GM18861 (cell line): Measurements from ENCODE around the gene AP5S1.
"Not testable (repeated sequence)": the region's sequence is repeated elsewhere in the genome, so short reads cannot be mapped to it uniquely, and the experiment has no call there.

ENCODE experiments used
- ATAC-seq: cut with Tn5 transposase; IDR thresholded peaks from one replicate; pipeline ENCODE4 v1.9.1; 2021; ENCODE audit not compliant: unreplicated experiment

The AP5S1 gene

DNA sequence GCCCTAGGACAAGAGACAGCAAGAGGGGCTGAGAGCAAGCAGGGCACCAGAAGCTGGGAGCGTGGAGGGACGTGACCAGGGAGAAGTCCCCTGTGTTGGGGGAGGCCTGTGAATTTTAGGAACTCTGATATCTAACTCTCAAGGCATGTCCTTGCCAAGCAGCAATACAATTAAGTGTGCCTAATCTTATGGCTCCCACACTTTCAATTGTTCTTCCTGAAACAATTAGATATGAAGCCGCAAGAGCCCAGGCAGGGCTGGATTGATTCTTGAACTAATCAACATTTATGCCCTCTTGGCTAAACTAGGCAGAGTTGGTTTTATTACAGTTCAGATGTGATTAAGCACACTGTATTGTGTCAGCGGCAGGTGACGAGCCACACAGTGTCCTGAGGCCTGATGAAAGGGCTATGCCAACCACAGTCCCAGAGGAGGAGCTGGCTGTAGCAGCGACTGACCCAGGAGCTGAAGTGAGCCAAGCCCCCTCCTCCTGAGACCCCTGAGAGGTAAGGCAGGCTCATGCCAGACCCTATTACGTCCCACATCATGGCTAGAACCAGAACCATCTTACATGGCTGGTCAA, 22.1 kb downstream of the AP5S1 start:
- no peak for ATAC-seq

DNA sequence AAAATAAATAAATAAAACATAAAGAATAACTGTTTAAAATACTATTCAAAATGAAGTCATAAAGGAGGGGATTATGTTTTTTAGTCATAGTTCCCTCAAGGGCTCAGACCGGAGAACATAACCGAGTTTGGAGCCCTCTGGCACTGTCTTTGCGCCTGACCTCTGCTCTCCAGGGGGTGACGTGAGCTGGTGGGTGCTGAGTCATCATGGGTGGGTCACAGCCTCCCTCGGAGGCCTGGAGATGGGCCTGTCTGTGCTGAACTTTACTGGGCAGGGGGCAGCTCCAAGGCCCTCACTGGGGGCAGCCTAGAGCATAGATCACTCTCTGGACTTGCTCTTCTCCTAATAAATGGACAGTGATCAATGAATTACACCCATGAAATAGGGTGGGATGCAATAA, 23.1 kb downstream of the AP5S1 start:
- no peak for ATAC-seq

DNA sequence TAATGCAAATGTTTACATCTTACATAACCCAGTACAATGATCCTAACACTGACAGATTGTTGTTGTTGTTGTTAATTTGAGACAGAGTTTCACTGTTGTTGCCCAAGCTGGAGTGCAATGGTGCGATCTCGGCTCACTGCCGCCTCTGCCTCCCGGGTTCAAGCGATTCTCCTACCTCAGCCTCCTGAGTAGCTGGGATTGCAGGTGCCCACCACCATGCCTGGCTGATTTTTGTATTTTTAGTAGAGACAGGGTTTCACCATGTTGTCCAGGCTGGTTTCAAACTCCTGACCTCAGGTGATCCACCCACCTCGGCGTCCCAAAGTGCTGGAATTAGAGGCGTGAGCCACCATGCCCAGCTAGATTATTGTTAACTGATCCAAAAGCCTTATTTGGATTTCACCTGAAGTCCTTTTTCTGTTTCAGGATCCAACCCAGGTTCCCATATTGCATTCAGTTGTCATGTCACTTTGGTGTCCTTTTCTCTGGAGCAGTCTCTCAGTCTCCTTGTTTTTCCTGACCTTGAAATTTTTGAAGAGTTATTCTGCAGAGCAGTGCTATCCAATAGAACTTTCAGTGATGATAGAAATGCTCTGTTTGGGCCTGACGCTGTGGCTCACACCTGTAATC, 23.8 kb downstream of the AP5S1 start:
- not testable (repeated sequence) for ATAC-seq

DNA sequence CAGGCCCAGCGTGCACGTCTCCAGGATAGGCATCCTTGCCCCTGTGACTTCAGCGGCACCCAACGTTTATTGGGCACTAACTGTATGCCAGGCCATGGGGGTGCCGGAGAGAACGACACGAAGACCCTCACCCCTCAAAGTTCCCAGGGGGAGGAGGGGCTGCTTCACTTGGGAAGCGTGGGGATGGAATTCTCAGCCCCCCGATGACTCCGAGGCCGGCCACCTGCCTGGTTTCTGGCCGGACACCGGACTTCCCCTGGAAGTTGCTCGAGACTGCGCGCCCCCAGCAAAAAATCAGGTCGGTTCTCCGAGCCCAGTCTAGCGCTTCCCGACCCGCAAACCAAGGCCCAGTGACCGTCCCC, 26.0 kb downstream of the AP5S1 start:
- ATAC-seq = no peak

DNA sequence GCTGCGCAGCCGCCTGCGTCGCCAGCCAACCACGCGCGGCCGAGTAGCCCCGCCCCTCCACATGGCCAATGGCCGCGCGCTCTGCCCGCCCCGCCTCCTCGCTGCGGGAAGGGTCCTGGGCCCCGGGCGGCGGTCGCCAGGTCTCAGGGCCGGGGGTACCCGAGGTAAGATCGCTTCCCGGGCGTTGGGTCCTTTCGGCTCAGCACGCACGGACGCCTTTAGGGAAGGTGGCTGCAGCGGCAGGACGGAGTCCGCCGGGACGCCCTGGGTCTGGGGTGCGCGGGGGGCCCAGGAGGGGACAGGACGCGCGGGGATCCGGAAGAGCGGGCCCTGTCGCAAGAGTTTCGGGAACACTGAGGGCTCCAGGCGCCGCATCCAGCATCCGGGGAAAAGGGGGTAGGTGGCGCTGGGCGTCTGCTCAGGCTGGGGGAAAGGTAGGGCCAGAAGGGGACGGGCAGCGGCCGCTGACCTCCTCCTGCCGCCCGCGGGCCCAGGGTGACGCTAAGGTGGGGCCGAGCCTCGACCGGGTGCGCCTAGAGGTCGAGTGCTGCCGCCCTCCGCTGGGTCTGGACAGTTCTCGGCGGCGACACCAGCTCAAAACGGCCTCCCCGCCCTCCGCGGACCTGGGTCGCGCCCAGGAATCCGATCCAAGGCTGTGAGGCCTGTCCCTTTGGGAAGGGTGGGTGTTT, 26.5 kb downstream of the AP5S1 start, which contains the start of gene MAVS:
Gene MAVS (plus strand): TSS at position 95 of the 689 bp plus-strand sequence. CDS start 7,791 bp downstream, outside the sequence.
- peak; percentile 88 for ATAC-seq

DNA sequence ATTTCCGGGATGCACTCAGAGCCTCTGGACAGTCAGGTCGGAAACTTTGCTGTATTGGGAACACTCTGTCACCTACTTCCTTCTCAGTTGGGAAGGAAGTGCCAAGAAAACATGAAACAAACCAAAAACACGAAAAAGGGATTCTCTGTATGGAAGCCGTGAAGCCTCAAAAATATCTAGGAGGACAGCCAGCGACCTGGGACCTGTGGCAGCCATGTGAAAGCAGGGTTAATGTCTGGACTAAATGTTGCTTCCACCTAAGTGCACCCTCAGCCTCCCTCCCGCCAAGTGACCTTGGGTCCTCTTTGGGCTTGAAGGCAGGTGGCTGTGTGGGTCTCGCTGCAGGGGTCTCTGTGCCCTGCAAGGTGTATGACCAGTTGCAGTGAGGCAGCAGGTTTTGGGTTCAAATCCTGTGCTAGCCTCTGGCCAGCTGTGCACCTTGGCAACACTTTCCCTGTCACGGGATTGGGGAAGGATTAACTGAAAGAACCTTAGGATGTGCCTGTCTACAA, 27.1 kb downstream of the AP5S1 start:
- ATAC-seq = no peak

DNA sequence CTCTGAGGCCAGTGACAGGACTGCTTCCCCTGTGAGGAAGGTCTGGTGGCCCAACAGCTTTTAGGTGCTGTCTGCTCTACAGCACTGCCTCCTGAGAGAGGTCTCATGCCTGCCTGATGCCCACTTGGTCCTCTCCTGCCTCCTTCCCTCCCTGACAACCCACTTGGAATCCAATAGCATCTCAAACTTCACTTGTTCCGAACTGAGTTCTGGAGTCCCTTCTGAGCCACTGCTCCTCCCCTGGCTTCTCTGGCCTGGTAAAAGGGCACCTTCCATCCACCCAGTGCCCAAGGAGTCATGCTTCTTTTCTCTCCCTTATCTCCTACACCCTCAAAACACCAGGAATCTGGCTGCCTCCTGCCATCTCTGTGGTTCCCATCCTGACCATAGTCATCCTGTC, 28.2 kb downstream of the AP5S1 start:
- no peak for ATAC-seq

DNA sequence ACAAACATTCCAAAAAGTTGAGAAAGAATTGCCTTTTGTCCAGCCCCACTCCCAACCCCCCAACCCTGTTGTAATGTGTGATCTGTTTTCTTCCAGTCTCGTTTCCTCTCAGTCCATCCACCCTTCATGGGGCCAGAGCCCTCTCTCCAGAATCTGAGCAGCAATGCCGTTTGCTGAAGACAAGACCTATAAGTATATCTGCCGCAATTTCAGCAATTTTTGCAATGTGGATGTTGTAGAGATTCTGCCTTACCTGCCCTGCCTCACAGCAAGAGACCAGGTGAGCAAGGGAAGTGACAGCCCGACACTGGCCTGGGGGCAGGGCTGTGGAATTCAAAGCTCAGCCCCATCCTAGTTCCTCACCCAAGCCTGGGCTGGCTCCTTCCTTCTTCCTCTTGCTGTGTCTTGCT, 34.1 kb downstream of the AP5S1 start:
- ATAC-seq = no peak

DNA sequence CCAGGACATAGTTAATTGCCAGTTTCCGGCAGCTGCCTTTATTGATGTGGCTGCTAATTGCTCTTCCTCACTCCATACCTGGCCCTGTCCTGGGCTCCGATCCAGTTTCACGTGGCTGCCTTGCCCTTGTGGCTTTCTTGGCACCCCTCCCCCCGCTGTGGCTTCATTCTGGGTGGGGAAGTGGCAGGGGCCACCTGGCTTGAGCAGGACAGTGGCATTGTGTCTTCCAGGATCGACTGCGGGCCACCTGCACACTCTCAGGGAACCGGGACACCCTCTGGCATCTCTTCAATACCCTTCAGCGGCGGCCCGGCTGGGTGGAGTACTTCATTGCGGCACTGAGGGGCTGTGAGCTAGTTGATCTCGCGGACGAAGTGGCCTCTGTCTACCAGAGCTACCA, 37.1 kb downstream of the AP5S1 start:
- ATAC-seq = no peak

DNA sequence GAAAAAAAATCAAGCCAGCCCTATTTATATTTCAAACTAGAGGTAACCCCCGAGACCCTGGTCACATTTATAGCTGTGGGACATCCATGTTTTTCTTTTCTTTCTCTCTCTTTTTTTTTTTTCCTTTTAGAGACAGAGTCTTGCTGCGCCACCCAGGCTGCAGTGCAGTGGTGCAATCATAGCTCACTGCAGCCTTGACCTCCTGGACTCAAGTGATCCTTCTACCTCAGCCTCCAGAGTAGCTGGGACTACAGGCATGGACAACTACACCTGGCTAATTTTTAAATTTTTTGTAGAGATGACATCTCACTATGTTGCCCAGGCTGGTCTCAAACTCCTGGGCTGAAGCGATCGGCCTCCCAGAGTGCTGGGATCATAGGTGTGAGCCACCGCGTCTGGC, 38.3 kb downstream of the AP5S1 start:
- no peak for ATAC-seq

DNA sequence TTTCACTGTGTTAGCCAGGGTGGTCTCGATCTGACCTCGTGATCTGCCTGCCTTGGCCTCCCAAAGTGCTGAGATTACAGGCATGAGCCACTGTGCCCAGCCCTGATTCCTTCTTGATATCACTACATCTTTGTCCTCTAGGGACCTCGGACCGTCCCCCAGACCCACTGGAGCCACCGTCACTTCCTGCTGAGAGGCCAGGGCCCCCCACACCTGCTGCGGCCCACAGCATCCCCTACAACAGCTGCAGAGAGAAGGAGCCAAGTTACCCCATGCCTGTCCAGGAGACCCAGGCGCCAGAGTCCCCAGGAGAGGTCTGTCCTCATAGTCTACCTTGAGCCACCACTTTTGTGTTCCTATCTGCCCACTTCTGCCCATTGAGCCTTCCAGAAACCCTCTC, 40.8 kb downstream of the AP5S1 start:
- no peak for ATAC-seq

DNA sequence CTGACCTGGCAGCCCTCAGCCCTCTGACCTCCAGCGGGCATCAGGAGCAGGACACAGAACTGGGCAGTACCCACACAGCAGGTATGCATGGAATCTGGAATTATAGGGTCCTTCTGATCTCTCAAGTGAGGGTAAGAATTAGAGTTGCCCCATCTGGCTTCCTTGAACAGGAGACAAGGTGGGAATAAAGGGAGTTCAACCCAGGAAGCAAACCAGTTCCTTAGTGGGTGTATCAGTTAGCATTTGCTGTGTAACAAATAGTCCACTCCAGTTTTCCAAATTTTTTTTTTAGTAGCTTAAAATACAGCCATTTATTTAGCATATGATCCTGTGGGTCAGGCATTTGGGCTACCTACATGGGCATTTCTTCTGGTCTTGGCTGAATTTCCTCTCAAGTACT, 42.0 kb downstream of the AP5S1 start:
- no peak for ATAC-seq

DNA sequence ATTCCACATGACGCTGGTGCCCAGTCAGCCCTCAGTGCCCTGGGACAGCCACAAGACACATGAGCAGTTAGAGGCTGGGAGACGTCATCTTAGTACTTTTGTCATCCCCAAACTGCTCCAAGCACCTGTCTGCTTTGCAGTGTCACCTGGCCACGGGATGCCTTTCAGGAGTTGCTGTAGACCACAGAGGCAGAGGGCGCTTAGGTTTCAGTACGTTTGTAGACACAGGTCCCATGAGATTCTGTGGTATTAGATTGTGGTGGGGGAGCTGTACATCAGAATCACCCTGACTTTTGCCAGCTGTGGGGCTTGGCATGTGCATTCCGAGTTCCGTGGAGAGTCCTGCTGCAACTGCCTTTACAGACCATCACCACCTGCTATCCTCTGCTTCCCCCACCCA, 43.0 kb downstream of the AP5S1 start:
- ATAC-seq = peak; percentile 40

DNA sequence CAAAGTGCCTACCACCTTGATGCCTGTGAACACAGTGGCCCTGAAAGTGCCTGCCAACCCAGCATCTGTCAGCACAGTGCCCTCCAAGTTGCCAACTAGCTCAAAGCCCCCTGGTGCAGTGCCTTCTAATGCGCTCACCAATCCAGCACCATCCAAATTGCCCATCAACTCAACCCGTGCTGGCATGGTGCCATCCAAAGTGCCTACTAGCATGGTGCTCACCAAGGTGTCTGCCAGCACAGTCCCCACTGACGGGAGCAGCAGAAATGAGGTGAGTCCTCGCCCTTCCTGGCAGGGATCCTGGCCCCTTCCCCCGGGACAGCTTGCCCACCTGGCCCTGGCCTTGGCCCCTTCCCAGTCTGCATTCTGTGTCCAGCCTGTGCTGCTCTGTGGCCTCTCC, 44.2 kb downstream of the AP5S1 start:
- no peak for ATAC-seq

DNA sequence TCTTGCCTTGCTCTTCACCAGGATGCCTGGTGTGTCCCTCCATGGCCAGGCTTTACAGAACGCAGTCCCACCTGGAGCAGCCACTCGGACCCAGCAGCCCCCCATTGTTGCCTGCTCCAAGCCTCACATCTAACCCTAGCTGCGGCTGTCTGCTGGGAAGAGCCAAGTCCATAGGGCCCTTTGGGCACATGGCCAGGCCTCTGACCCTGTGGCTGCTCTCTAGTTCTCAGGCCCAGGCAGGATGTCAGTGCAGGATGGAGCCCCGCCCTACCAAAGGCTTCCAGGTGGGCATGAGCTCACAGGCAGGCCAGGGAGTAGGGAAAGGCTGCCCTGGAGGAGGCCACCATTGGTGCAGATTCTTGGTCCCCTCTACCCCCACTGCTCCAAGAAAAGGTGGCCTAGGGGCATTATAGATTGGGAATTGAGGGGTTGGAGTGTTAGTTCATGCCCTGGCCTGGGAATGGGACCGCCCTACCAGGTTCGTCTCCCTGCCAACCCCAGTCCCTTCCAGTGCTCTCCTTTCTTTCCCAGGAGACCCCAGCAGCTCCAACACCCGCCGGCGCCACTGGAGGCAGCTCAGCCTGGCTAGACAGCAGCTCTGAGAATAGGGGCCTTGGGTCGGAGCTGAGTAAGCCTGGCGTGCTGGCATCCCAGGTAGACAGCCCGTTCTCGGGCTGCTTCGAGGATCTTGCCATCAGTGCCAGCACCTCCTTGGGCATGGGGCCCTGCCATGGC, 45.0 kb downstream of the AP5S1 start:
- ATAC-seq = no peak

DNA sequence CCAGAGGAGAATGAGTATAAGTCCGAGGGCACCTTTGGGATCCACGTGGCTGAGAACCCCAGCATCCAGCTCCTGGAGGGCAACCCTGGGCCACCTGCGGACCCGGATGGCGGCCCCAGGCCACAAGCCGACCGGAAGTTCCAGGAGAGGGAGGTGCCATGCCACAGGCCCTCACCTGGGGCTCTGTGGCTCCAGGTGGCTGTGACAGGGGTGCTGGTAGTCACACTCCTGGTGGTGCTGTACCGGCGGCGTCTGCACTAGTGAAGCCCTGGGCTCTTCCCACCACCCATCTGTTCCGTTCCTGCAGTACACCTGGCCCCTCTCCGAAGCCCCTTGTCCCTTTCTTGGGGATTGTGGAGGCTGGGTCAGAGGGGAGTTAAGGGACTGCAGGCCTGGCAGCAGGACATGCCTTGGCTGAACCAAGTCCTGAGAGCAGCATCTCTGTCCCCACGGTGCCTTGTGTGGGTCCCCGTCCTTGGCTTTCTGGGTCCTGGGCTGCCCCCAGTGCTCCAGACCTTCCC, 45.6 kb downstream of the AP5S1 start:
- ATAC-seq = no peak

DNA sequence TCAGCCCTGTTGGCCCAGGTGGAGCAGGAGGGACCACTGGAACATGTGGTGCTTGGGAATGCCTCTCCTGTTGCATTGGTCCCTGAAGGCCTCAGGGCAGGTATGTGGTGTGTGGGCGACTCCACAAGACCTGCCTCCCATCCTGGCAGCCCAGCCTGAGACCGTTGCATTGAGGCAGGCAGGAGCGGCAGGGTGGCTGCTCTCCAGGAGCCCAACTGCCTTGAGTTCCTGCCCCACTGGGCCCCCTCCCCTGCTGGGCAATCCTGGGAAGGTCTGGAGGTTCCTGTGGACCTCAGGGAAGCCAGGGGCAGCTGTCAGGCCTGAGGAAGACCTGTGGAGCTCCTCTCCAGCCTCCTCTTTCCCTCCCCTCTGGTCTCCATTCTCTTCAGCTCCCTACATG, 46.1 kb downstream of the AP5S1 start:
- ATAC-seq = no peak

DNA sequence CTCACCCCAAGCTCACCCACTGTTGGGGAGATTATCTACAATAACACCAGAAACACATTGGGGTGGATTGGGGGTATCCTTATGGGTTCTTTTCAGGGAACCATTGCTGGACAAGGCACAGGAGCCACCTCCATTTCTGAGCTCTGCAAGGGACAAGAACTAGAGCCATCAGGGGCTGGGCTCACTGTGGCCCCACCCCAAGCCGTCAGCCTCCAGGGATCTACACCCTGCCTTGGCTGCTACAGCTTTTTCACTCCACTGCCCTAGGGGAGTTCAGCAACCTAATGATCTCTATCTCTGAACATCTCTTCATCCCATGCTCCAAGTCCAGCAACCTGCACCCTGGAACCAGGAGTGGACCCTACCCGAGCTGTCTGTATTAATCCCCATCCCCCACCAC, 47.5 kb downstream of the AP5S1 start:
- ATAC-seq = no peak

DNA sequence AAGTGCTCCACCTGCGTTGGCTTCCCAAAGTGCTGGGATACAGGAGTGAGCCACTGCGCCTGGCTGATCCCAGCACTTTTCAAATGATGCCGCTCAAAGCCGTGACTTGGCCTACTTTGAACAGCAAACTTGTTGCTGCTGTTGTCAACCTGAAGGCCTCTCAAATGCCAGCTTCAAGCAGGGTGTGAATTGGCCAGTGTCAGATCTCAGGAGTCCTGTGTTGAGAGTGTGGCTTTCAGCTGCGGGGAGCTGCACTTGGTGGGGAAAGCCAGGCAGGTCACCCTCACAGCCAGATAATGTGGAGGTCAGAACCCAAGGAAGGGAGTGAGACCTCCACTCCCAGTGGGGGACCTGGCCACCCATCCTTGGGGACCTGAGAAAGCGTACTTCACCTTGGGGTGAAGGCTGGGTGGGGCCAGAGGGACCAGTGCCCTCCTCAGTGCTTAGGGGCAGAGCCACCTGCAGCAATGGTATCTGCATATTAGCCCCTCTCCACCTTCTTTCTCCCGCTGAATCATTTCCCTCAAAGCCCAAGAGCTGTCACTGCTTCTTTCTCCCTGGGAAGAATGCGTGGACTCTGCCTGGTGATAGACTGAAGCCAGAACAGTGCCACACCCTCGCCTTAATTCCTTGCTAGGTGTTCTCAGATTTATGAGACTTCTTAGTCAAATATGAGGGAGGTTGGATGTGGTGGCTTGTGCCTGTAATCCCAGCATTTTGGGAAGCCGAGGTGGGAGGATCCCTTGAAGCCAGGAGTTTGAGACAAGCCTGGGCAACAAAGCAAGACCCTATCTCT, 49.7 kb downstream of the AP5S1 start:
- no peak for ATAC-seq

DNA sequence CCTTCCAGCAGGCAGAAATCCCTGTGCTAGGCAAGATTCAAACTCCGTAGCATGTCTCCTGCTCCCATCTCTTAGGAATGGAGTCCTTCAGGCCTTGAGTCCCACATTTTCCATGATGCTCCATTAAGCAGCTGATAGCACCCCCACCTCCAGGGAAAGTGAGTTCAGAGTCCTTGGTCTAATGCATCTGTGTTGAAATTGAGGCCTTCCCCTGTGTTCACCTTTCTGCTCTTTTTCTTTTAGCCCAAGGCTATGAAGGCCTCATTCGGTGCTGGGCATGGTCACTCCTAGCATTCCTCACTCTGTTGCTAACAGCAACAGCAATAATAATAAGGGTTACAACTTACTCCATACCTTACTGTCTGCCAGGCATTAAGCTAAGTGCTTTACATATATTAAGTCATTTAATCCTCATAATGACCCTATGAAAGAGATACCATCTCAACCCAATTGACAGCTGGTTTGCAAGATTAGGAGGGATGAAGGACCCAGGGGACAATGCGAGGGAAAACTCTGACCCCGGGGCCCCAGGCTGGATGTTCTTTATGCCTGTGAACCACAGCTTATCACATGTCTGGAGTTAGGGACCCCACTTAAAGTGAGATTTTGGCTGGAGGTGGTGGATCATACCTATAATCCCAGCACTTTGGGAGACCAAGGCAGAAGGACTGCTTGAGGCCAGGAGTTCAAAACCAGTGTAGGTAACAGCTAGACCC, 51.4 kb downstream of the AP5S1 start:
- no peak for ATAC-seq
